SH-SY5Y (cell line): ENCODE measurements around the gene MILR1.

Experiments
- GATA2 ChIP-seq: IDR thresholded peaks from 2 replicates; pipeline ENCODE4 v1.6.1; 2011; ENCODE audit warnings: mild to moderate bottlenecking, low read depth, low read length
- GATA3 ChIP-seq: IDR thresholded peaks from 2 replicates; pipeline ENCODE4 v1.6.1; 2011; ENCODE audit warnings: low read depth, mild to moderate bottlenecking, low read length, moderate library complexity

MILR1 gene

GRCh38 chr17:64491994-64492393 is 43.1 kb downstream of the MILR1 start:
- TF ChIP-seq GATA2 (no peak), GATA3 (no peak)

- no peak for TF ChIP-seq GATA3
Observed at GRCh38 chr17:64492481-64493109, 43.7 kb downstream of the MILR1 start.

- TF ChIP-seq GATA3 (no peak), GATA2 (no peak)
Observed at GRCh38 chr17:64494121-64494520, 45.2 kb downstream of the MILR1 start.

- TF ChIP-seq GATA3: no peak
- TF ChIP-seq GATA2: no peak
Observed at GRCh38 chr17:64496348-64496785, 47.5 kb downstream of the MILR1 start.

GRCh38 chr17:64496786-64497564 is 48.1 kb downstream of the MILR1 start, which contains the start of gene POLG2:
TSS of gene POLG2 (minus strand) at chr17:64497054. CDS start at chr17:64496968, 86 bp downstream.
- TF ChIP-seq GATA2 (no peak), GATA3 (no peak)

GRCh38 chr17:64497565-64498035 is 48.7 kb downstream of the MILR1 start:
- TF ChIP-seq GATA3 (no peak), GATA2 (no peak)

GRCh38 chr17:64498308-64499203 is 49.6 kb downstream of the MILR1 start:
- TF ChIP-seq GATA2 (no peak), GATA3 (no peak)

GRCh38 chr17:64499805-64500486 is 51.0 kb downstream of the MILR1 start:
- TF ChIP-seq GATA2 (no peak), GATA3 (no peak)

GRCh38 chr17:64500487-64500859 is 51.6 kb downstream of the MILR1 start:
- TF ChIP-seq GATA2 (no peak), GATA3 (no peak)

- TF ChIP-seq GATA3: no peak
- no peak for TF ChIP-seq GATA2
Observed at GRCh38 chr17:64500862-64501765, 52.2 kb downstream of the MILR1 start.

- TF ChIP-seq GATA2: no peak
- no peak for TF ChIP-seq GATA3
Observed at GRCh38 chr17:64502021-64502420, 53.1 kb downstream of the MILR1 start.

- TF ChIP-seq GATA3: no peak
- TF ChIP-seq GATA2: no peak
Observed at GRCh38 chr17:64502809-64503208, 53.9 kb downstream of the MILR1 start.

- TF ChIP-seq GATA3 (no peak), GATA2 (no peak)
Observed at GRCh38 chr17:64503341-64503740, 54.4 kb downstream of the MILR1 start.
